Eye (tissue), 1 donor: ENCODE measurements around the gene WAC.
"Not testable (repeated sequence)": the region's sequence is repeated elsewhere in the genome, so short reads cannot be mapped to it uniquely, and the experiment has no call there.

Experiments
- DNase-seq: peaks from one replicate; pipeline ENCODE4 v3.0.0-alpha.2; 2015

The WAC gene

DNA sequence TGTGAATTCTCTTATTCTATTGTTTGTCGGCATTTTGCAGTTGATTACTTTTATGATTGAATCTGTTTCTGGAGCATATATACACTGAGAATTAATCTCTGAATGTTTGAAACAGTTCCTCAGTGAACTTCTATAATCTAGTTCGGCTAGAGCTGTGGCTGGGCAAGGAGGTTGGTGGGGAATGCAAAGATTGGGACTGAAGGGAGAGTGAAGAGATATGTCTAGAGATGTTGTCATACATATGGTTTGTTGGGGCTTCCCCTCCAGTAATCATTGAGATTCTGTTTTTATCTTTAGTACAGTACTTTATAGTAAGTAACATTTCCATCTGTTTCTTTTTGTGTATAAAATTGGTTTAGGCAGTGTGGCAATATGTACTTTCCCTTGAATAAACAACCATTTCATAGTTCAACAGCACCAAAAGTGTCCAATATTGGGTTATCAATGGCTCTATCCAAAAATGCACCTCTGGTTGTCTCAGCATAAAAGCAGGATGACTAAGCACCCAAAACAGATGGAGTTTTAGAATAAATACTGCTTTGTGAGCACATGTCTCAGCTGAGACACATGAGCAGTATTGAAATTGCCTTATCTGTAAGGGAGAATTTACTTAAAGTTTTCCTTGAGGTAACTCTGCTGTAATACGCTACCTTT is 36.7 kb downstream of the WAC start:
- no peak for DNase-seq

DNA sequence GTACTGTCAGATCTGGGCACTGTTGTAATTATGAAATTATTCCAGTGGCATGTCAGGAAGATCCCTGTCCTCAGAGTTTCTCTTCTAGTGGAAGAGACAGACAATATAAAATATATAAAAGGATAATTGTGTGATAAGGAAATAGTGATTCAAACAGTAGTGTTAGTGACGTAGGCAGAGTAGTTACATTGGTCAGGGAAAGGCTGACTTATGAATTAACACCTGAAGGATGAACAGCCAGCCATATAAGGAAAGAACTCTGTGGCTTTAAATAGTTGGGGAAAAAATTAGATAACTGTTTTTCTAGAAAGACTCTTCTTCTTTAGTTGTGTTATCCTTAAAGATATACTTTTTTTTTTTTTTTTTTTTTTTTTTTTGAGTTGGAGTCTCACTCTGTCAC is 37.7 kb downstream of the WAC start:
- no peak for DNase-seq

DNA sequence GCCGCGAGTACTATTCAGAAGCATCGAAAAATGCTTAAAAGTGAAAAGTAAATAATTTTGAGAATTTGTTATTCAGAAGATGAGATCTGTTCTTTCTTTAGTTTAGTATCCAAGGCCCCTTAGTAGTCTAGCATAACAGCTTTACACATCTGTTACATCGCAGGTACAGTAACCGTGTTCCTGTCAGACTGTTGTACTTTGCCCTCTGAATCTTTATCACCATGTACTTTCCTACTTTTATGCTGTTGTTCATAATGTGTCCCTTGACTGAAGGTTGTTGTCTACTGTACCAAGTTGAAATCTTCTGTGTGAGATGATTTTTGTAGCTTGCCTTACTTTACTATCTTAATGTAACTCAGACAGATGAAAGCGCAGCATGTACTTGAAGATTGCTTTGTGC is 38.3 kb downstream of the WAC start:
- no peak for DNase-seq

DNA sequence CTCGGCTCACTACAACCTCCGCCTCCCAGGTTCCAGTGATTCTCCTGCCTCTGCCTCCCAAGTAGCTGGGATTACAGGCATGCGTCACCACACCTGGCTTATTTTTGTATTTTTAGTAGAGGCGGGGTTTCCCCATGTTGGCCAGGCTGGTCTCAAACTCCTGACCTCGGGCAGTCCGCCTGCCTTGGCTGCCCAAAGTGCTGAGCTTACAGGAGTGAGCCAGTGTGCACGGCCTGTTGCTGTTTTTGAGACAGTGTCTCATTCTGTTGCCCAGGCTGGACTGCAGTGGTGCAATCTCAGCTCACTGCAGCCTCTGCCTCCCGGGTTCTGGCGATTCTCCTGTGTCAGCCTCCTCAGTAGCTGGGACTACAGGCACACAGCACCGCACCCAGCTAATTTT is 41.3 kb downstream of the WAC start:
- DNase-seq: not testable (repeated sequence)

DNA sequence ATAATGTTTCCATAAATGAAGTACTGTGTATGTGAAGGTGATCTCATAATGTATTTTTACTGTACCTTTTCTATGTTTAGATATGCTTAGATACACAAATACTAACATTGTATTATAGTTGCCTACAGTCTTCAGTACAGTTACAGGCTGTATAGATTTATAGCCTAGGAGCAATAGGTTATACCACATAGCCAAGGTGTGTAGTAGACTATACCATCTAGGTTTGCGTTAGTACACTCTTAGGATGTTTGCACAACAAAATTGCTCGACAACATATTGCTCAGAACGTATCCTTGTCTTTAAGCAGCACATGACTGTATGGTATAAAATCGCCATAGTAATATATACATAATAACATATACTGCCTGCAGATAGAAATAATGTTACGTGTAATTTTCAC is 42.9 kb downstream of the WAC start:
- DNase-seq: no peak

DNA sequence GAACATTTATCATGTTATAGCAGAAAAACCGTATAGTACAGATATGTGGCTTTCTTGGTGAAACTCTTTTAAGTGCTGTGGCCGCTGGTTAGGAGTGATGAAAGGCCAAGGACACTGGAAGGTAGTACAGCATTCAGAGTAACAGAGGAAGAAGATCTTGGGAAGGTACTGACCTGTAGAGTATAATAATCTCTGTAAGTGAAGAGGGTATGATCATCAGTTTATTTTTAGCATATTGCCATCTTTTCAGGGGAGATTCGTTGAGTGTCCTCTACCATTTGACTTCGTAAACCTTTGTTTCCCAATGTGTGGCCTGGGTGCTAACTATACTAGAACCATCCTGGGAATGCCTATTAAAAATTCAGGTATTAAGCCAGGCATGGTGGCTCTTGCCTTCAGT is 44.6 kb downstream of the WAC start:
- no peak for DNase-seq

DNA sequence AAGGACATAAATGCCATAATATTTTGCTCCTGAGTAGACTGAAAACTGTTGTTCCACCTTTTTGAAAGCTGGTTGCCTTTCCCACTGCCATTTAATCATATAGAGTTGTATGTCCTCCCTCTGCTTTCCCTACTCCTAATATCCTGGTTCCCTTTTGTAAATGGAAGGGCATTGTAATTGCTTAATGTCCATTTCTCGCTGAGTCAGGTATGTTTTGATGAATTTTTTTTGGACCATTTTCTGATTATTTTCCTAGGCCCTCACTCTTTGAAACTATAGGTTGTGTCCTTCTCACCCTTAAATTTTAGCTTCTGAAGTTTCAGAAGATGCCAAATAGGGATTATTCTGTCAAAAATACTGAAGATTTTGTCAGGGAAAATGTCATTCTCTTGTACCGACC is 45.5 kb downstream of the WAC start:
- no peak for DNase-seq

DNA sequence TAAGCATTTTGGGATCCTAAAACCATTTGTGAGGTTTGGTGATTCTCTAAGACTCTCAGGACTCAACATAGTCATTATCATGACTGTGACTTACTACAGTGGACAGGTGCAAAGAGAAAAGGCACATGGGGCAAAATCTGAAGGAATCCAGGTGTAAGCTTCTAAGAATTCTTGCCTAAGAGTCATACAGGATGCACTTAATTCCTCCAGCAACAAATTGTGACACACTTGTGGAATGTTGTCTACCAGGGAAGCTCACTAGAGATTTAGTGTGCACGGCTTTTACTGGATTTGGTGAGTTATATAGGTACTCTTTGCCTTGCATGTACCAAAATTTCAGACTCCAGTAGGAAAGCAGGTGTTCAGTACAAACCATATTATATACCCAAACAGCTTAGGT is 47.9 kb downstream of the WAC start:
- DNase-seq: no peak

DNA sequence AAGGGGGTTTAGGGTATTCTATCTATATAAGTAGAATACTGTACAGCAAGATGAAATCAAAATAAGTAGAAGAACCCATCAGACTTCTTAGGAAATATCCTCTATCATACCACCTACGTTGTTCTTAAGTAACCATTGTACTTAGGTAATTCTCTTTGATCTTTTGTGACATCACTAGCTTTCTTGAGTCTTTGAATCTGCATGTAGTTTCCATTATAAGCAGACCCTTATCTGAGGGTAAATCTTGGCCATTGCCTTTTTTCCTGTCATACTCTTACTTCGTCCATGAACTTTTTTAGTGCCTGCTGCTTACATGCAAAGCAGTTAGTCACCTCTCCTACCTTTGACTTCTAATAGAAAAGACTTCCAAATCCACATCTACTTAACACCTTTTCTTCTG is 49.0 kb downstream of the WAC start:
- no peak for DNase-seq

DNA sequence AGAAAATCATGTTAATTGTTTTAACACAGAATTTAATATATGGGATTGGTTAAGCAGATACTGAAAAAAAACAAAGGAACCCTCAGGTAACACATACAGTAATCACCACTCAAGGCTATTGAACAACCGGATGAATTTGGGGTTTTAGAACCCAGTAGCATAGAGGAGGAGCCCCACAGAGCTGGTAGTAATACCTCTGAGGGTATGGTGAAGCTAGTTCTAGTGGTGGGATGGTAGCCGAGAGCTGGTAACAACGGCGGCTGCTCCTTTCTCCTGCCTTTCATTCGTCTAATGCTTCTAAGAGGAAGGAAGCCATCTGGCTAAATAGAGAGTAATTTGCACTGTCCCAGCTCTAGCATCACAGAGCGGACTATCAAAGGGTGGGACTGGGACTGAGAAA is 52.2 kb downstream of the WAC start:
- DNase-seq: no peak

DNA sequence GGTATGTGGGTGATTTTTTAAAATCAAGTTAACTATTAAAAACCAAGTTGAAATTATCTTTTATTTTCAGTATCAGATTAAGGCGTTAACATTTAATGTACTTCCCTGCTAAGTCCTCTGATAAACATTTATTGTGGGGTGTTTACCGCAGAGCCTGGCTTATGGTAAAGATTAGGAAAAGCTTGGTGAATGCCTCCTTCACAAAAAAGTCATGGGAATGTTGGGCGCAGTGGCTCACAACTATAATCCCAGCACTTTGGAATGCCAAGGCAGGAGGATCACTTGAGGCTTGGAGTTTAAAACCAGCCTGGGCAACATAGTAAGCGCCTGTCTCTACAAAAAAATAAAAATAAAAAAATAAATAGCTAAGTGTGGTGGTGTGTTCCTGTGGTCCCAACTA is 53.3 kb downstream of the WAC start:
- DNase-seq: no peak

DNA sequence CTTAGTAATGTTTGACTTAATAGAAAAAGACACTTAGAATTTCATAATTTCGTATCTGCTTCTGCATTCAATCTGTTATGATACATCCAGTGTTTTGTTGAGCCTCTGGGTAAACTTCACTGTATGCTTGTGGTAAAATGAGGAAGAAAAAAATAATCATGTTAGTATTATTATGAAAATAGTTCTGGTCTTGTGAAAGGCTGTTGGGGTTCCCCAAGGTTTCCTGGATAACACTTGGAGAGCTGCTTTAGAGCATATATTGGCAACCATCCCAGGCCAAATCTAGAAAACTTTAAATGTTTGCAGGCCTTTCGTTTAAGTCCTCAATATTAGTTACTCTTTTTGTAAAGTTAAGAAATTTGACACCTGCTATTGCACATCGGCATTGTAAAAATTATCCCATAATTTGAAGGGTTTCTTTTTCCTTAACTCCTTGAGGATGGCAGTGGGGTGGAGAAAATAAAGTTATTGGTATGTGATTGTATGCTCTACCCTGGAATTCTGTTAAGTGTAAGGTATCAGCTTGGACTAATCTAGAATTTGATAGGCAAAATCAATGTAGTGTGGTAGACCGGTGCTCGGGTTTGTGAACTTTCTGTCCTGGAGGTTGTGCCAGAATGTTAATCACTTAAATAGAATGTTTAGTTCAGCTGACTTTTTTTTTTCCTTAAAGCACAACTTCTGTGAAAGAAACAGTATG is 54.5 kb downstream of the WAC start:
- DNase-seq: peak; percentile 38

DNA sequence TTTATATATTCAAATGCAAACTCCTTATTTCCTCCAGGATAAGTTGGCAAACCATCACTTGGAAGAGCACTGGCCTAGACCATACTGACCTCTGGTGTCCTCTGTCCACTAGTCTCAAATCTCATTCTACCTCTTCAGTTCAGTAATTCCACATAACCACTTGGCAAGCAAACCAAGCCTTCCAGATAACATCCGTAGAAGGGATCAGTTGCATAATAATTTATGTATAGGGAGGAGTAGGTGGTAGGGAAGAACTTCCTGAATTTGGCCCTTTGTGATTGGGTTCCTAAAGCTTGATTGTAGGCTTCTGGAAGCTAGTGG is 55.0 kb downstream of the WAC start:
- DNase-seq: peak; percentile 11

DNA sequence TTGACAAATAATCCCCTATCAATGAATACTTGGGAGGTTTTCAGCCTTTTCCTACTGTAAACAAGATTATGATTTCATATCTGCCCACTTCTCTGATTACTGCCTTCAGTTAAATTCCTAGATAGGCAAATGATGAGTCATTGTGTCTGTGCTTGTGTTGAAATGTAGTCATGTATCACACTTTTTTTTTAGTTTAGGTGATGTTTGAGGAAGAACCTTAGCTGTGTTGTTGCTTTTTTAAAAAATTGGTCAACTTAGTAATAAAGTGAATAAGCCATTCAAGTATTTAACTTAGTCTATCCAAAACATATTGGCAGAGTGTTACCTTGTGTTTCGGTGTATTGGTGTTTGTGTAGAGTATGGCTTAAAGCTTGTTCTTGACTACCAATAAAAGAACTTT is 60.0 kb downstream of the WAC start:
- DNase-seq: no peak

DNA sequence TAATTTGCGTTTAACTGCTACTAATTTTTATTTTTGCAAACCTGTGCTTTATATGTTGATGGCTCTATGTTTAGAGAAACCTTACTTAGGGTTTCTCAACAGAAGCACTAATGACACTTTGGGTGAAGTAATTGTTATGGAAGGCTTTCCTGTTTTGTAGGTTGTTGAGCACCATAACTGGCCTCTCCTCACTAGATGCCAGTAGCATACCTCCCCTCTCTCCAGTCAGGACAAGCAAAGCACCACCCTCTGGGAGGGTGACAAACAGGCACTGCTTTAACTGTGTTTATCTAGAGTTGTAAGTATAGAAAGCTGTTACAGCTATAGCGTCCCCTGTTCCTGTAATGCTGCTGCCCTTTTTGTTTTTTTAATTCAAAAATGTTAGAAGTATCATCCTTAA is 60.9 kb downstream of the WAC start:
- no peak for DNase-seq

DNA sequence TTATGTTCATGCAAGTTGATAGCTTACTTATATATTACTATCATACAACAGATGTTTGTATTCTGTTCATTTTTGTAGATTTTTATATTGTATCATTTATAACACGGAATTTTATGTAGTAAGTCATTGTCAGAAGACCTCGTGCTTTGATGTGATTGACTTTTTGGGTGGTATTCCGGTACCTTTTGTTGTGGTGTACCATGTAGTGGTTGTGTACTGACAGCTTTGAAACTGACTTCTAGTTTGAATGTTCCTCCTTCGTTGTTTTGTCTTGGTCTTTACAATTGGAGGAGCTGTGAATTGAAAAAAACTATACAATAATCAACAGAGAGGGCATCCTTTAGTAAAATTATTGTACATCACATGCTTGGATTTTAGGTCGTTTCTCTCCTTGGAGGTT is 61.5 kb downstream of the WAC start:
- DNase-seq: no peak

DNA sequence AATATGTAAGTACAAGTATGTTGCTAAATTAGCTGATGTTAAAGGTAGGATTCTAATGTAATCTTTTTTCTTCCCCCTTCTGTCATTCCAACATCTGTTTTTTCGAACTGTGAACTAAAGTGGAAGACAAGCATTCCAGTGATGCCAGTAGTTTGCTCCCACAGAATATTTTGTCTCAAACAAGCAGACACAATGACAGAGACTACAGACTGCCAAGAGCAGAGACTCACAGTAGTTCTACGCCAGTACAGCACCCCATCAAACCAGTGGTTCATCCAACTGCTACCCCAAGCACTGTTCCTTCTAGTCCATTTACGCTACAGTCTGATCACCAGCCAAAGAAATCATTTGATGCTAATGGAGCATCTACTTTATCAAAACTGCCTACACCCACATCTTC is 62.7 kb downstream of the WAC start:
- no peak for DNase-seq

DNA sequence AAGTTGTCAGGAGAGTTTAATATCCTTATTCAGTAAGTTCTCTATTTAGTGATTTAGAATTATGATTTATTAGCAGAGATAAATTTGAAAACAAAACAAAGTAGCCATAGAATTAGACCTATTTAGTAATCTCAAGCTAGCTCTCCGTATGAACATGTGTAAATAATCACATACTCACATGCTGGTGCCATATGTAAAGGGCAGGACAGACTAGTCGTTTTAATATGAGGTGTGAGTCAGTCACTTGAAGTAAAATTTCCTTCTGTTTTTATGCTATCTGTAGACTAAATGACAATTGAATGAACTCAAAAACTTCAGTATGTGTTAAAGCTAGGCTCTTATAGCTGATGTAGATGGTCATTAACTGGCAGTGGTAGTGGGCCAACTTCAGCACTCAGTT is 67.1 kb downstream of the WAC start:
- no peak for DNase-seq

DNA sequence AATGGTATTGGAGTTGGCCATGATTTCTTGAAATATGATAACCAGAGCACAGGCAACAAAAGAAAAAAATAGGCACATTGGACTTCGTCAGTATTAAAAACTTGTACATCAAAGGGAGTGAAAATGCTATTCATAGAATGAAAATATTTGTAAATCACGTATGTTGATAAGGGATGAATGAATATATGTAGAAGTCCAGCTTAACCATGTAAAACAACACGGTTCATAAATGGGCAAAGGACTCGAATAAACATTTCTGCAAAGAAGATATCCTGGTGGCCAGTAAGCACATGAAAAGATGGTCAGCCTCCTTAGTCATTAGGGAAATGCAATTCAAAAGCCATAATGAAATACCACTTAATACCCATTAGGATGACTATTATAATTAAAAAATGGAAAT is 68.1 kb downstream of the WAC start:
- no peak for DNase-seq

DNA sequence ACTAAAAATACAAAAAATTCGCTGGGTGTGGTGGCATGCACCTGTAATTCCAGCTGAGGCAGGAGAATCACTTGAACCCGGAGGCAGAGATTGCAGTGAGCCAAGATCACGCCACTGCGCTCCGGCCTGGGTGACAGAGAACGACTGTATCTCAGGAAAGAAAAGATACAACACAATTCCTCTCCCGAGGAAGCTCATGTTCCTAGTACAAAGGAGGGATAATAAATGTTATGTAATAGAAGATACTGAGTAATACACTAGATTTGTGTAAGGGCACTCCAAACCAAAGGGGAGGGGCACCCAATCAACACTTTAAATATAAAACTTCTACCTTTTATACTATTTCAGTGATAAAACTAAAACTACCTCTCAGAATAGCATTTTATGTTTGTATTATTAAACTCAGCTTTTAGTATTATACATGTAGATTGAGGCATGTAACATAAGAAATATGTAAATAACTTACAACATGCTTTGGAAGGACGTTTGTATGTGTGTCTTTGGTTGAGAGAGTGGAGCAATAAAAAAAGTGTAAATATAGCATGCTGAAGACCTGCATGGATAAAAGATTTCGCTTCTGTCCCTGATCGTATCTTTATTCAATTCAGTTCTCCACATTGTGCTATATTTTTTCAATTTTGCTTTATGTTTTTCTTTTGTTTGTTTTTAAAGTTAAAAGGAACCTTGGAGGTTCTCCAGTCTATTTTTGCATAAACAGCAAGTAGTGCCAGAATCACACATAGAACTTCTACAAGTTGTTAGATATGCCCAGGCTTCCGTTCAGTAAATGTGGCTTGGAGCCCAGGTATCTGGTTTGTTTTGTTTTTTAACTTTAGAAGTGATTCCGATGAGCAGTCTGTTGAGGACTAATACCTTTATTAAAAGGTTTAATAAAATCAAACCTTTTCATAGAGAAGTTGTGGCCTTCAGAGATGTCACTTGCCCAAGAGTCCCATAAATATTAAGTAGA is 71.9 kb downstream of the WAC start:
- DNase-seq: no peak

DNA sequence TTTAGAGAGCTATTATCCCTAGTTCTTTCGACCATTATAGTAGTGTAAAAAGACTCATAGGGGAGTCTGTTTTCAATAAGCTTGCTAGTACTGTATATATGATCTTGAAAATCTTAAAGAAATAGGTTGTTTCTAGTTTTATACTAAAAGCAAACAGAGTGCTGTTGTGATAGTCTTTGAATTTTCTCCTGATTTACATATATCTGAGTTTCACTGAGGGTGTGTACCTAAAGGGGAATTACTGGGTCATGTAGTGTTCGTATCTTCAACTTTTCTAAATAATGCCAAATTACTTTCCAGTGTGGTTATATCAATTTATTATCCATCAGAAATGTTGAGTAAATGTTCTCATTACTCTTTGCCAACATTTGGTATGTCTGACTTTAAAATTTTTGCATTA is 73.7 kb downstream of the WAC start:
- no peak for DNase-seq

DNA sequence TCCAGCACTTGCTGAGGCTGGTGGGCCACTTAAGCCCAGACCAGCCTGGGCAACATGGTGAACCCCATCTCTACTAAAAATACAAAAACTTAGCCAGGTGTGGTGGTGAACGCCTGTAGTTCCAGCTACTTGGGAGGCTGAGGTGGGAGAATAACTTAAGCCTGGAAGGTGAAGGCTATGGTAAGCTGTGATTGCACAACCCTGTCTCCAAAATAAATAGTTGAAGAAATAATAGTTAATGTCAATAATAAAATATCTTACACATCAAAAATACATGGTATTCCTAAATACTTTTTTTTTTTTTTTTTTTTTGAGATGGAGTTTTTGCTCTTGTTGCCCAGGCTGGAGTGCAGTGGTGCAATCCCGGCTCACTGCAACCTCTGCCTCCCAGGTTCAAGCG is 76.7 kb downstream of the WAC start:
- not testable (repeated sequence) for DNase-seq

DNA sequence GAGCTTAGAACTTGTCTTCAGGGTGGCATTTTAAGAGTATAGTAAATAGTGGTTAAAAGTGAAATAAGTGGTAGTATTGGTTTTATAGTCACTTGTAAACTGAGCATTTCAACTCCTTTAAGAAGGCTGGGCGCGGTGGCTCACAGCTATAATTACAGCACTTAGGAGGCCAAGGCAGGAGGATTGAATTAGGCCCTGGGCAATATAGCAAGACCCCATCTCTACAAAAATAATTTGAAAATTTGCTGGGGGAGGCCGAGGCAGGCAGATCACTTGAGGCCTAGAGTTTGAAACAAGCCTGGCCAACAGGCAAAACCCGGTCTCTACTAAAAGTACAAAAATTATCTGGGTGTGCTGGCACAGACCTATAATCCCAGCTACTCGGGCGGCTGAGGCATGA is 80.0 kb downstream of the WAC start:
- DNase-seq: no peak

DNA sequence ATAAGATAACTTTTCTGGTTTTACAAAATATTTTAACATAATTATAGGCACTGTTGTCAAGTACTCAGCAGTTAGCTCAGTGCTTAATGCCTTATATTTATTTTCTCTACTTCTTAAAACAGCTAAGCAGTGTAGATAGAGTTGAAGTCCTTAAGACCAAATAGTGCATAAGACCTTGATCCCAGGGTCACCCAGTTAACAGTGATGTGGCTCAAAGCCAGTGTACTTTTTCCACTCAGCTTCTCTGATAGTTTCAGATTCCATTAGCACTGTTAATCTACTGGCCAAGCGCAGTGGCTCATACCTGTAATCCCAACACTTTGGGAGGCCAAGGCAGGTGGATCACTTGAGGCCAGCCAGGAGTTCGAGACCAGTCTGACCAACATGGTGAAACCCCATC is 83.6 kb downstream of the WAC start:
- no peak for DNase-seq
